GM18873 (cell line): Measurements from ENCODE around the gene MBOAT2.

ENCODE experiments used
- ATAC-seq: cut with Tn5 transposase; IDR thresholded peaks from one replicate; pipeline ENCODE4 v1.9.1; 2021; ENCODE audit warnings: mild to moderate bottlenecking, moderate library complexity, moderate number of reproducible peaks; ENCODE audit not compliant: unreplicated experiment, low FRiP score

Gene MBOAT2

DNA sequence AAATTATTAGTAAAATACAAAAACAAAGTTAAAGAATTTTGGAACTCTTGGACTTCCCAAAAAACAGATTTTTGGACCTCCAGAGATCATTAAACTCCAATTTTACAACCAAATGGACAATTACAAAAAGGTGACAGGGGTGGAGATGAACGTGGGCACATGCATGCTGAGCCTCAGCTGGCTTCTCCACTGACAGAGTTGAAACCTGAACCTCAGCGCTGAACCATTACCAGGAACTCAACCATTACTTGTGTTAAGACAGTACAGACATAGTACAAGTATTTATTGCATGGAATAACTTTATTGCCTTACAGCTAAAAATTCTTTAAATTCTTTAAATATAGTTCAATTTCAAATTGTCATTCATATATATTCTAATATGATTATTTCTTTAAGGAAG lies 133.0 kb downstream of the MBOAT2 start:
- no peak for ATAC-seq

DNA sequence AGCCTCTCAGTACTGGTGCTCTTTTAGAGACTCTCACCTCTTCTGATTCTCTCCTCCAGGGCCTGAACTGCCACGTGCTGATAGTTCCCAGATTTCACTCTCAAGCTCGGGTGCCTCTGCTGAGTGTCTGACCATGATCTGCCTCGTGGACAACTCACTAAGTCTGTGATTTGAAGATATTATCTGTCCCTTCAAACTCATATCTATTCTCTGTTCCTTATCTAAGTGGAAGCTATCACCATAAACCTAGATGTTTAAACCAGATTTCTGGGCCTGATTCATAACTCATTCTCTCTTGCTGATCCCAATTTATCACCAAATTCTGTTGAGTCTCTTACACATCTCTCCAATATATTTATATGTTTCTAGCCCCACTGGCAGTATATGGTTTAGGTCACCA lies 136.1 kb downstream of the MBOAT2 start:
- ATAC-seq: no peak

DNA sequence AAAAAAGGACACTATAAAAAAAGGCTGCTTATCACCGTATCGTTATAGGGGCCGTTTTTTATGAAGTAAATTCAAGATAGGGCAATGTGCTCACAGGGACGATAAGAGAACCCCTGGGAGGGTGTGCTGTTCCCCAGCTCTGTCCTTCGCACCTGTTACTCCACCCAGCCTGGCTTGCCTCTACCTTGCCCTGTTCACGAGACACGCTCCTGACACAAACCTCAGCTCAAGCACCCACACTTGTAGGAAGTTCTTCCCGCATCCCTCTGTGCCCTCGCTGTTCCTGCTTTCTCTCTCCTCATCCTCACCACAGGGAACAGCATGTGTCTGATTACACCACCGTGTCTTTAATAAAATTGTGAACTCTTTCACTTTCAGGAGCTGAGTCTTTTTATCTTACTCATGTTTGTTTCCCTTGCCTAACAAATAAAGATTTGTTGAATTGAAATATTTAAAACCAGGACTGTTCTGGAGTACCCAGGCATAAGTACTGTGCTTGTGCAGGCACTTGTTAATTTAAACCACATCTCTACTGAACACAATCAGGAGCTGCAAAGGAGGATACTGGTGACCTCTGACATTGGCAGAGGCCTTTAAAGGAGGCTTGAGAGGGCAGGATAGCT lies 140.0 kb downstream of the MBOAT2 start:
- no peak for ATAC-seq

DNA sequence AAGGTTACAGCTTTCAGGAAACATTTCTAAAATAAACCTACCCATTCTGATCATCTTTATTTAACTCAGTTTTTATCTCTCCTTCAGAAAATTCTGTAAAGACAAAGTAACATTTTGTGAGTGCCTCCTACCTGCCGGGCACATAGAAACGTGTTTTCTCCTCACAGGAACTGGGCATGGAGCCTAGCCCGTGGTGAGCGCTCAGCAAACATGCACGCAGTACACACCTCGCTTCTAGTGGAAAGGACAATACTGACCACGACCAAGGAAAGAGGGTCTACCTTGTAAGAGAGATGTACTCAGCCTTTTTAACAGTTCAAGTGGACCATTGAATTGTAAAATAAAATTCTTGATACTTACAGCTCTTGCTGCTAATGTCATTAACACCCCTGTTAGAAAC lies 141.3 kb downstream of the MBOAT2 start:
- no peak for ATAC-seq

DNA sequence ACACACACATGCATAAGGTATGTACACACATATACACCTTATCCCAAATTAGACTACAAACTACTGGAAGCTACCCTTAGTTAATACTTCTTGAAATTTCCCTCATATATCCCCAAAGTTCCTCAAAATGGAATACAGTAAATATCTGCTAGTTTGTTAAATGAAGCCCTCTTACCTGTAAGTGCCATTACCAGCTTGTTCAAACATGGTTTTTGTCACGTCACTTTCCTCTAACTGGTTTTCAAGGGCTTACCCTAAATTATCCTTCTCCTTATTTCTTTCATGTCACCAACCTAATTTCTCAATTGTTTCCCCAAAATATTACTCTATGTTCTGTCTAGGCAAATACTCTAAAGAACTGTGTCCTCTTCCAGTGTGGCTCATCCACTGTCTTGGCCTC lies 141.7 kb downstream of the MBOAT2 start:
- ATAC-seq: no peak

DNA sequence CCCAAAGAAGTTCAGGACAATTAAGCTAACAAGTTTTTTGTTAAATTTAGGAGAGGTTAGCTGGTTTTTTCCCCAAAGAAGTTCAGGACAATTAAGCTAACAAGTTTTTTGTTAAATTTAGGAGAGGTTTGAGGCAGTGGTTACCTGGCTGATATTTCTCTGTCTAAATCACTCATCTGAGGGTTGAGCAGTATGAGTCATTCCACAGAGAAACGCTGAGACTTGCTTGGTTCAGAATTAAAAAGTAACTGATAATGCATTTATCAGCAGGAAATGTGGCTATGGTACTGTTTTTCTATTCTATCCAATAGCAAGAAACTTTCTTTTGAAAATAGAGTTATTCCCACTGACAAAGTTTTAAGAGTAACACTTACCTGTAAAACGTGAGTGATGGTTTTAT lies 143.2 kb downstream of the MBOAT2 start:
- ATAC-seq: no peak

DNA sequence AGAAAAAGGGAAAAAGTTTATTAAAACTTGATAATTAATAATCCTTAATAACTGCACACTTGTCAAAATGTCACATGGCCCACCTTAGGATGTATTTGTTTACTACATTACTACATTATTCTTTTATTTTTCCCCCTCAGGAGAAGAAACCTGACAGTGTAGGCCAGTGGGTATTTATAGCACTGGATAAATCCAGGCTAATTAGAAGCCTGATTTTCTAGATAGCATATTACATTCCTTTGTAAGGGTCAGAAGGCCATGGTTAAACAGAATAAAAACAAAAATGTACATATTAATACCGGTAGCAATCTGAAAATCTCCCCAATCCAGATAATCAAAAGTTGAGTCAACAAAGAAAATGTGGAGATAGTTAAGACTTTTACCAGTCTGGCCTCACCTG lies 144.6 kb downstream of the MBOAT2 start:
- ATAC-seq: no peak

DNA sequence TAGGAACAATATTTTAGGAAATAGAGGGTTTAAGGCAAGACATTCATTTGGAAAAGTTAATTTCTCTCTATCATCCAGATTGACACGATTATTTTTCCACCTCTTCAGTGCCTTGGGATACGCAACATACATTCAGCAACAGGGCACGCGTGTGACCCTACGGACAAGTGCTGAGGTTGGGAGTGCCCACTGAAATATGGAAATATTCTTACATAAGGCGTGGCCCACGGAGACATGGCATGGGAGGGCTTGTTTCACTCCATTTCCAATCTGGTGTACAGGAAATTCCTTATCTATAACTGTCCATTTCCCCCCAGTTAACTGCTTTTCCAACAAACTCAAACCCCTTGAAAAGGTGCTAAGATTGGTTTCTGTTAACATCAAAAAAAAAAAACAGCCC lies 145.2 kb downstream of the MBOAT2 start:
- ATAC-seq: no peak

DNA sequence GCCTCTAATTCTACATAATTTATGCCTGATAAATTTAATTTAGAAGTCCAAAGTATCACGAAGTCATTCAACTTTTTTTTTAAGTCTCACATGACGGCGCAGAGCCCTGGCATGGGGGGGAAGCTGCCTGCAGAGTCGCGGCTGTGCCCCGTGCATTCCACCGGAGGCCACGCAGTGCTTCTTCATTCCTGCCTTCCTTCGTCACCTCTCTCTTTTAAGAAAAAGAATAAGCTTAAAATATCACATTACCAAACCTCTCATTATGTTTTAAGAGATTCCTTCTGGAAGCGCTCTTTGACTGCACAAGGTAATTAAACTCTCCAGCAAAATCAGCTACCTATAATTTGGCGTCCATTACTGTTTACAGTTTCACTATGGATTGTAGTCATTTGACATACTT lies 145.8 kb downstream of the MBOAT2 start:
- no peak for ATAC-seq

DNA sequence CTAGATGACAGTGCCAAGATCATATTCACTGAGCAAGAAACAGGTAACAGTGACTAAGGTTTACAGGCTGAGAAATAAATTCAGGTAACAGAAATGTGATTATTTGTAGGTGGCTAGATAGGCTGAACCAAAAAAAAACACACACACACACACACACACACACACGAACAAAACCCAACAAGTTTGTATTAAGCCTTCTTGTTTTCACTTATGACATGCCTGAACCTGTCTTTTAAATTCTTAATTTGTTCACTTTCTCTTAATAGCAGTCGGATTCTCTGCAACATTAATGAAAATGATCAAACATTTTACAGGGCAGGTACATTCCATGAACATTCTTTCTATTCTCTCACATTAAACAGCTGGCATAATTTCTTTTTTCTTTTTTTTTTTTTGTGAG lies 147.3 kb downstream of the MBOAT2 start:
- ATAC-seq: no peak

DNA sequence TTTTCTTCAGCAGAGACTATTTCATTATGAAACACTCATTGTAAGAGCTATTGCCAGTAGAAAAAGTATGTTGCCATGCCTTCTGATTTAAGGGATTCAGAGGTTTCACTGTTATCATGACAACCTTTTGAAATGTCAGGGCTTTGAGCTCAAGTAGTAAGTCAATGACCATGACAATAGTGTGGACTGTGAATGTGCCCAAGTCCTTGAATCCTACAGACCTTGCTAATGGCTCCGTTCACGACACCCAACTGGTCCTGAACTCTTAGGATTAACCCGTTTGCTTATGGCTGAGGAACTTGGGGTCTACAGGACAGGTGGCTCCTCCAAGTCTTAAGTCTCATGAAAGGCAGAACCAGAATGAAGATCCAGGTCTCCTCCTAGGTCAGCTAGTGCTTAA lies 148.5 kb downstream of the MBOAT2 start:
- ATAC-seq: no peak

DNA sequence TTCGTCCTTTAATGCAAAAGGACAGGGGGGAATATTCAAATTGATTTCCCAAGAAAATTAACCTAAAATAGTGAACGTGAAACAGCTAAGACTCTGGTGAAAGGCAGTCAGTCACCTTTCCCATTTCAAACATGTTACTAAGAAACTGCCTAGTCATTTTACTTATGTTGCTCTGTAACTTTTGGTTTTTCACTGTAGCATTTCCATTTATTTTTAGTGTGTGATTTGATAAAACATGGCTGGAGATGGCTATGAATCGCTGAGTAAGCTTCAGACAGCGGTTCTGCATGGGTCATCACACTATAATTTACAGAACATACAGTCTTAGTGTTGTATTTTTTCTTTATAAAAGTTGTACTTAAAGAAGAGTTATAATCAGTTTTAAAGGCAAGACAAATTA lies 150.1 kb downstream of the MBOAT2 start:
- ATAC-seq: no peak

DNA sequence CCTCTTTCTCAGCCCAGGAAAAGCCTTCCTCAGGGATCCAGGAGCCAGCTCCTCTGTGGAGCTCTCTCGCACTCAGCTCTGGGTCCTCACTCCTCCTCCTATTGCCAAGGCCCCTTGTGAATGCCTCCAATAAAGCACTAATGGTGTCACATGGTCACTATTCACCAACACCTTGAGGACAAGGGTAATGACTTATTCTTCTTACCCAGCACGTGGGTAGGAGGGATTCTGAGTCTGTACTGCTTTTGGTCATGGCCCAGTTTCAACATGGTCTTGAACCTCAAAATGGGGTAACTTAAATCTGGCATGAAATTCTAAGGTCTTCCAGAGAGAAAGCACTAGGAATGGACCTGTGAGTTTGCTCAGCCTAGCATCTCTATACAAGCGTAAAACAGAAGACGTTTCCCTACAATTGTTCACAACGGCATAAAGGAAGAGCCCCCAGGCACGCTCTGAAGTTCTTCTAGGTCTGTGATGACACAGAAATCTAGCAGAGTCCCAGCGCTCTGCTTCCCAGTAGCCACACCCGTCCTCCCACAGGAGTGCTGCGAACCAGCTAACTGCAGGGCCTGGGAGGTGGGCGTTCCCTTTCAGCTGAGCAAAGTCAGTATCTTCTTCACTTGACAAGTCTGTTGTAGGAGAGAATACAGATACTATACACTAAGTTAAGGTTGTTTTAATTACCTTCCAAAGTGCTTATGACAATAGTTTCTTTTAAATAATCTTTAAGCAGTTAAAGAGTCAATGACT lies 151.5 kb downstream of the MBOAT2 start:
- no peak for ATAC-seq

DNA sequence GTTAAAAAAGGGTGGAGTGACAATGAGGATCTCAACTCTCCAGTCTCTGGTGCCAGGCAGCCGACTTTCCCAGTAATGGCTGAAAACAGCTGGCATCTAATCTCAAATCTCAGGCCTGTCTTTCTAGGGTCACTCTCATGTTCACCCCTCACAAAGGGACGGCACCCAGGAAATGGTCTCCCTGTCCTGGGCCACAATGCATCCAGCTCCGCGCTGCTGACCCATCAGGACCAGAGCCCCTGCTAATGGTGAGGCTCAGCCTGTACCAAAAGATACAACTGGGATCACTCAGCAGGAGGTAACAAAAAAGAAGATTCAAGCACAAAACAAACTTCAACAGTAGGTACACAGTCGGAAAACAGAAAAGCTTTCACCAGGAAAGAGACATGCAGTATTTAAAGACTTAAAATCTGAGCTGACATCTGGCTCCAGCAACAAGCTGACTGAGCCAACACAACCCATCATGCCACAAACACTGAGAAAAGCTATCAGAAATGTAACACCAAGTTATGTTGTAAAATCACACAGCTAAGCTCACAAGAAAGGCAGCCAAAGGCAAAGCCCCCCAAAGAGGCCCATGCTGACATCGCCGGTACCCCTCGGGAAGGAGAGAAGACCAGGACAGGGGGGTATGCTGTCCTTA lies 152.5 kb downstream of the MBOAT2 start:
- ATAC-seq: no peak

DNA sequence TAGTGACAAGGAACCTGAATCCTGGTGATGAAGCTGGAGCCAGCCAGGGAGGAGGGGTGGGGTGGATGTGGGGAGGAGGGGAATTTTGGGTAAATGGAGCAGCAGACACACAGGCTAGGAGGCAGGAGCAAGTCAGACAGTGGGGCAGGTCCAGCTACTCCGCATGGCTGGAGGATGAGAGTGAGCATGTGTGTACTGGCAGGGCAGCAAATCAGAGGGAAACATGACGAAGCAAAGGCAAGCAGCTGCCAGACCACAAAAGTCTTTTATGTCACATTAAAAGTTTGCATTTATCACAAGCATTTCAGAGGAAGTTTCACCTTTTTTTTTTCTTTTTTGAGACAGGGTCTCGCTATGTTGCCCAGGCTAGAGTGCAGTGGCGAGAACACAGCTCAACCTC lies 154.2 kb downstream of the MBOAT2 start:
- ATAC-seq: no peak

DNA sequence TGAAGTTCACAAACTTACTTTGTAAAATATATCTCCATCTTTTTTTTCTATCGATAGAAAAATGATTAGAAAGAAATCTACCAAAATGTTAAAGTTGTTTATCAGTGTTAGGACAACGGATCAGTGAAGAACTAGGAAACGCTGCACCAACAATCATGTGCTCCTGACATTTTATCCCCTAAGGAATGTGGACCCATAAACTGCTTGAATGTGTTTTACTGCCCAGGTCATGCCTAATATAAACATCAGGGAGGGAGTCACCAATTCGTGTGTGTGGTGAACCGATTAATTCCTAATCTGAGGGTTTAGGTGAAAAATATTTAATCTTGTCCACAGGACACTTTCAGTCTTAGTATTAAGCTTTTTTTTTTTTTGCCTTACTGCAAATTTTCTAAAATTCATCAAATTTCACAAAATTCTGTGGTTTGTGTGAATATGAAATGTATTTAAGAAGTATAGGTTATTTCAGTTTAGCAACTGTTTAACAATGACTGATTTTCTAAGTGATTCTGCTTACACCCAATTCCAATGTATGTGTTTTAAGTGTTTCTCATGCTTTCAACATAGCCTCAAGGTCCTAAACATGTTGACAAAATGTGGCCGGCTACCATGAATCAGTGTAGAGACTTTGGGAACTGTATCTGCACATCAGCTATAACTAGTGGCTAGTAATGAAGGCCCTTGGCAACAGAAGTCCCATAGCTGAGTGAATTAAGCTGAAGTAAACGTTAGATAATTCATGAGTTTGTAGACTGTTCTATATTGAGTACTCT lies 155.0 kb downstream of the MBOAT2 start:
- ATAC-seq: no peak

DNA sequence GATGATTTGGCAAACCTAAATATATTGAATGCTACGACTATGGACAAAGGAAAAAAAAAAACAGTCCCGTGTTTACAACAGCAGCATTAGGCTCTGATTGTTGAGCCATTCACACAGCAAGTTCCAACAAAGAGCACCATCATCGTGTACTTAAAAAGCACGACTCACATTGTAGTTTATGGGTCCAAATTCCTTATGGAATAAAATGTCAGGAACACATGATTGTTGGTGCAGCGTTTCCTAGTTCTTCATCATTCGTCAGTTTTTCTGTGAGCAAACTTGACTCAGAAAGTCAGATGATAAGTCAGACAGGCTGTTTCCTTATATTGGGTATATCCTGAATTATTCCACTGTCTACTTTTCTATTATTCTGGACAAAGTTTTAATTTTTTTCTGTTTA lies 156.1 kb downstream of the MBOAT2 start:
- no peak for ATAC-seq

DNA sequence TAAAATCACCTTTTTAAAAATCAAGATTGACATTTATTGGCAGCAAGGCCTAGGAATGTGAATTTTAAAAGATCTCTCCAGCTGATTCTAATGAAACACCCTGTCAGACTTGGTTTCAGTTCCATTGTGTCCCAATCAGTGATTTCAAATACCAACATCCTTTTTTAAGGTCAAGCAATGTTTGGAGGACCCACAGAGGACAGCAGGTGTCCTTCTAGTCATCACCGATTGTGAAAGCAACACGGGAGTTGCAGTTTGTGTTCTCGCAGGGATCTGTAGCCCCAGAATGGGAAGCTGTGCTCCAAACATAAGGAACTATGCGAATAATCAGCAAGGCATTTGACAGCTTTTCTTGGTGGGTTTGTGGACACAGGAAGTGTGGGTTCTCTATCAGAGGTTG lies 161.6 kb downstream of the MBOAT2 start:
- ATAC-seq: no peak

DNA sequence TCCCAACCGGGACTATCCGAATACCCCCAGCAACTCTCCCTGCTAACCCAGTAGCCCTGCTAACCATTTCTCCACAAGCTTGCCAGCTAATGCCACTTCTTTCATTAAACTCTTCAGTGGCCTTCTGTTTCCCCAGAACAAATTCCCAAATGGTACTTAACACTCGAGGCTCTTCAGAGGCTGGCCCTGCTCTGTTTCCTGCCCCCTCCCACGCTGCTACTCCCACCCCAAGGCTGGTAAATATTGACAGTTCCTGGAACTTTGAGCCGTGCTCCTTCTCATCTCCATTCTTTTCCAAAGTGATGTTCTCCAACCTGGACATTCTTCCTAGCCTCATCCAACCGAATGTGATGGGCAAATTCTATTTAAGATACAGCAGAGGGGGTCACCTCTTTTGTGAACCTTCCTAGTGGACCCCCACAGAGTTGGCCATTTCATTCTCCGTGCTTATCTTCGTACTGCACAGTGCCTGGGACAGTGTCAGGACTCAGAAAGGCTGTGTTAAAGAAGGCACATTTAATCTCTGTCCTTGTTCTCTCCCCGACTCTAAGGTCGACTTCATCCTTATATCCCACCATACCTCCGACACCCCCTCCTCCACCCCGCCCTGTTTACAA lies 162.9 kb downstream of the MBOAT2 start:
- ATAC-seq: no peak

DNA sequence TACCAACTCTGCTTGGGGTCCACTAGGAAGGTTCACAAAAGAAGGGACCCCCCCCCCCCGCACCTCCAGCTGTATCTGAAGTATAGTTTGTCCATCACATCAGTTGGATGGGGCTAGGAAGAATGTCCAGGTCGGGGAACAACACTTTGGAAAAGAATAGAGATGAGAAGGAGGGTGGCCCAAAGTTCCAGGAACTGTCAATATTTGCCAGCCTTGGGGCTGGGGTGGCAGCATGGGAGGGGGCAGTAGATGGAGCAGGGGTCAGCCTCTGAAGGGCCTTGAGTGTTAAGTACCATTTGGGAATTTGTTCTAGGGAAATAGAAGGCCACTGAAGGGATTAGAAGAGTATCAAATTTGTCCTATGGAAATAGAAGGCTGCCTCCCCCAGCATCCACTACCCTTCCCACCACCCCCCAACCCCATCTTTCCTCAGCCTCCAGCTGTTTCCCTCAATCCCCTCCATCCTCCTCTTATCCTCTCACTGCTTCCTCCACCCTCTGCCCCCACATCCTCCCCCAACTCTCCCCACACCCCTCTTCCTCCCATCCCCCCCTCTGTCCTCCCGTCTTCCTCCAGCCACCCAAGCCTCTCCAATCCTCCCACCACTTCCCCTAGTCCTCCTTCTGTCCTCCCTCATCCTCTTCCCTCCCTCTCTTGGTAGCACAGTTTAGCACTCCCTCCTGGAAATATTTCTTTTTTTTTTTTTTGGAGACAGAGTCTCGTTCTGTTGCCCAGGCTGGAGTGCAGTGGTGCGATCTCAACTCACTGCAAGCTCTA lies 164.1 kb downstream of the MBOAT2 start:
- no peak for ATAC-seq
